HG02678 (cell line): ENCODE data around the gene STAT5B.
"Not testable (repeated sequence)": the region's sequence is repeated elsewhere in the genome, so short reads cannot be mapped to it uniquely, and the experiment has no call there.

Source experiments
- ATAC-seq: cut with Tn5 transposase; IDR thresholded peaks from one replicate; pipeline ENCODE4 v1.9.1; 2021; ENCODE audit warnings: mild to moderate bottlenecking, moderate library complexity; ENCODE audit not compliant: unreplicated experiment

STAT5B gene

DNA sequence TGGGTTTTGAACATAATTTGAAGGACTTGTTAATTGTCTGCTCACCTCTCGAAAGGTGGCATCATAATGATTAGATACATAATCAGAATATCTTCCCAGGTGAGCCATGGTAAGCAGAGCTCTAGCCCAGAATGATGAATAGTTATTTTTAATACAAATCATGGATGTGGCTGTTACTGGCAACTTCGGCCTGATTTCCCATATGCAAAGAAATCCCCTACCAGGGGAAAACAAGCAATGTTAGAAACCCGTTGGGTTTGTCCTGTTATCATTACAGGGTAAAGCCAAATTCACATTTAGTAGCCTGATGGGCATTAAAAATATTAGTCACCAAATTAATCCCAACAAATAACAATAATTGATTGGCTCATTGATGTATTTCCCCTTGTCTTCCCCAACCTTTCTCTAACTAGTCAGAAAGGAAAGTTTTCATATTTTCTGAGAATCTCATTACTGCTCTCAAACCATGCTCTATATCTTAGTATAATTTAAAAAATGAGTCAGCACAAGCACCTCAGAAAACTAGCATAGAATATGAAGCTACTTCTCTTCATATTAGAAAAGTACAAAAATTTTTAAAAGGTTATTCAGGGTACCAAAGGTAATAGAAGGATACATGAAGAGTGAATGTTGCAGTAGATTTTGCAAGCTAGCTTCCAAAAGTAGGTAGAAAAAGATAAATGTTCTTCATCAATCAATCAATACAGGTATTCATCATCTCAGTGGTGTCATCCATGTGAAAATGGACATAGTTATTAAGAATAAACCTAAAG is 5.0 kb downstream of the STAT5B start:
- no peak for ATAC-seq

DNA sequence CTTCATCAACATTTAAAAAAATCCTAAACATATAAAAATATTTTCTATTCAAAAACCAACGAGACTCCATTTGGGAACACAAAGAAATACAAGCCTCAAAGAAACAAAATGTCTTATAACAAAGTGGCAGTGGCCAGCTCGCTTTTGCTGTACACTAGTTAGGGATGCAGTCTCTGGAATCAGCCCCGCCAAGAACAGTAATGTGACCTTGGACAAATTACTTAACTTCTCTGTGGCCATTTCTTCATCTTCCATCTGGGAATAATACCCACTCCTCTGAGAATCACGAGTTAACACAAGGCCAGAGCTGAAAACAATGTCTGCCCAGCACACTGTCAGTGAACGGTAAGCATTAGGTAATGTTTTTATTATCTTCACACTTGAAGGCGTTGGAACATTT is 5.6 kb downstream of the STAT5B start:
- no peak for ATAC-seq

DNA sequence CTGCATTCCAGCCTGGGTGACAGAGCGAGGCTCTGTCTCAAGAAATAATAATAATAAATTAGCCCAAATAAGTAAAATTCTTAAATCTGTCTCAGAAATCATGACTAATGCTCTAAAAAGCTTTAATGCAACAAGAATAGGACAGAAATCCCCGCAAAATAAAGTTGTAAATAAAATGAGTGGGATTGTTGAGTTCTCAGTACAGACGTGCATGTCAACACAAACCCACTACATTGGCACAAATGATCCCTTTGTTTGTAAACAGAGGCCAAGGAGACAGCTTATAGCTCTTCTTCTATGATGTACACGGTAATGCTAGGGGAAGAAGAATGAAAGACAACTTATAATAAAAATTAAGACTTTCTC is 6.0 kb downstream of the STAT5B start:
- ATAC-seq = no peak

DNA sequence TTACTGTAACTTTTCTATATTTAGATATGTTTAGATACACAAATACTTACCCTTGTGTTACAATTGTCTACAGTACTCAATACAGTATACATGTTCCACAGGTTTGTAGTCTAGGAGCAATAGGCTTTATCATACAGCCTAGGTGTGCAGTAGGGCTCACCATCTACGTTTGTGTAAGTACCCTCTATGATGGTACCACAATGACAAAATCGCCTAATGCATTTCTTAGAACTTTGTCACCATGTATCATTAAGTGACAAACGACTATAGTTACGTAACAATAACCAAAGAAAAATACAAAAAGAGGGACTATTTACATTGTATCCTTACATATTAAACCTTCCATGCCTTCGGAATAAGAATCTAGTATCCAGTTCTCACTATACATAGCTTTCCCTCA is 8.0 kb downstream of the STAT5B start:
- no peak for ATAC-seq

DNA sequence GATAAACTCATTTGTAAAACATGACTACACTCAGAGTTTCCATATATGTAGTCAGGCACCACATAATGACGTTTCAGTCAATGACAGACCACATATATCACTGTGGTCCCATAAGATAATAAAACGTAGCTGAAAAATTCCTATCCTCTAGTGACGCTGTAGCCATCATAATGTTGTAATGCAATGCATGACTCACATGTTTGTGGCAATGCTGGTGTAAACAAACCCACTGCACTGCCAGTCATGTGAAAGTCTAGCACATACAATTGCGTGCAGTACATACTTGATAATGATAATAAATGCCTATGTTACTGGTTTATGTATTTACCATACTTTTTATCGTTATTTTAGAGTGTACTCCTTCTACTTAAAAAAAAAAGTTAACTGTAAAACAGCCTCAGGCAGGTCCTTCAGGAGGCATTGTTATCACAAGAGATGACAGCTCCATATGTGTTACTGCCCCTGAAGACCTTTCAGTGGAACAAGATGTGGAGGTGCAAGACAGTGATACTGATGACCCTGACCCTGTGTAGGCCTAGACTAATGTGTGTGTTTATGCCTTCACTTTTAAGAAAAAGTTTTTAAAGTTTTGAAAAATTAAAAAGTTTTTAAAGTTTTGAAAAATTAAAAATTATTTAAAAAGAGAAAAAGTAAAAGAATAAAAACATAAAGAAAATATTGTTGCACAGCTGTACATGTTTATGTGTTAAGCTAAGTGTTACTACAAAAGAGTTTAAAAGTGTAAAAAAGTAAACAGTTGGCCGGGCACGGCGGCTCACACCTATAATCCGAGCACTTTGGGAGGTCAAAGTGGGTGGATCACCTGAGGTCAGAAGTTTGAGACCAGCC is 9.0 kb downstream of the STAT5B start:
- no peak for ATAC-seq

DNA sequence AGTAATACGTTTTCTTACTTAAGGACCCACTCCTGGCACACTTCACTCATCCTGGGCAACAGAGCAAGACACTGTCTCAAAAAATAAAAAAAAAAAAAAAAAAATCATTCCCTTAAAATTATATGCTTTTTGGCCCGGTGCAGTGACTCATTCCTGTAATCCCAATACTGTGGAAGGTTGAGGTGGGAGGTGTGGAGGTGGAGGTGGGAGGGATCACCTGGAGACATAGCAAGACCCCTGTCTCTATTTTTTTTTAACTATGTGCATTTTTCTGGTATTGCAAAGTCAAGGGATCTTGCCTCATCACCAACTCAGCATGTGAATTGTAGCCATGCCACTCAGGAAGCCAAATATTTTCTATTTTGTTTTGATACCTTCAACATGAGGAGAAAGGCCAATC is 9.7 kb downstream of the STAT5B start:
- no peak for ATAC-seq

DNA sequence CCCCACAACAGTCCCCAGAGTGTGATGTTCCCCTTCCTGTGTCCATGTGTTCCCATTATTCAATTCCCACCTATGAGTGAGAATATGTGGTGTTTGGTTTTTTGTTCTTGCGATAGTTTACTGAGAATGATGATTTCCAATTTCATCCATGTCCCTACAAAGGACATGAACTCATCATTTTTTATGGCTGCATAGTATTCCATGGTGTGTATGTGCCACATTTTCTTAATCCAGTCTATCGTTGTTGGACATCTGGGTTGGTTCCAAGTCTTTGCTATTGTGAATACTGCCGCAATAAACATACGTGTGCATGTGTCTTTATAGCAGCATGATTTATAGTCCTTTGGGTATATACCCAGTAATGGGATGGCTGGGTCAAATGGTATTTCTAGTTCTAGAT is 11.8 kb downstream of the STAT5B start:
- not testable (repeated sequence) for ATAC-seq

DNA sequence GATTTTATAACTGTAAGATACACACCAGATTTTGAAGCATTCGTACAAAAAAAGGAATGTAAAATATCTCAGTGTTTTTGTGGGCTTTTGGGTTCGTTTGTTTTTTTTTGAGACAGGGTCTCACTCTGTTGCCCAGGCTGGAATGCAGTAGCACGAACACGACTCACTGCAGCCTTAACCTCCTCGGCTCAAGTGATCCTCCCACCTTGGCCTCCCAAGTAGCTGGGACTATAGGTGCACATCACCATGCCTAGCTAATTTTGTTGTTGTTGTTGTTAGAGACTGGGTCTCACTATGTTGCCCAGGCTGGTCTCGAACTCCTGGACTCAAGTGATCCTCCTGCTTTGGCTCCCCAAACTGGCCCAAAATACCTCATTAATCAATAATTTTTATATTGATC is 15.9 kb downstream of the STAT5B start:
- ATAC-seq = no peak

DNA sequence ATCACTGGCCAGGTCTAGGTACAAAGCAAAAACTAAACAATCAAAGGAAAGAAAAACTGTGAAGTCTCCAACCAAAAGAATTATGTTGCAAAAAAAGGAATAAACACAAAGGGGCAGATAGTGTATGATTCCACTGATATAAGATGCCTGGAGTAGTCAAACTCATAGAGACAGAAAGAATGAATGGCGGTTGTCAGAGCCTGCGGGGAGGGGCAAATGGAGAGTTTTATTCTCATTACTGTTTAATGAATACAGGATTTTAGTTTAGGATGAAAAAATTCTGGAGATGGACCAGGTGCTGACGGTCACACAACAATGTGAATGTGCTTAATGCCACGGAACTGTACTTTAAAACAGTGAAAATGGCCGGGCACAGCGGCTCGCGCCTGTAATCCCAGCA is 20.7 kb downstream of the STAT5B start:
- no peak for ATAC-seq

DNA sequence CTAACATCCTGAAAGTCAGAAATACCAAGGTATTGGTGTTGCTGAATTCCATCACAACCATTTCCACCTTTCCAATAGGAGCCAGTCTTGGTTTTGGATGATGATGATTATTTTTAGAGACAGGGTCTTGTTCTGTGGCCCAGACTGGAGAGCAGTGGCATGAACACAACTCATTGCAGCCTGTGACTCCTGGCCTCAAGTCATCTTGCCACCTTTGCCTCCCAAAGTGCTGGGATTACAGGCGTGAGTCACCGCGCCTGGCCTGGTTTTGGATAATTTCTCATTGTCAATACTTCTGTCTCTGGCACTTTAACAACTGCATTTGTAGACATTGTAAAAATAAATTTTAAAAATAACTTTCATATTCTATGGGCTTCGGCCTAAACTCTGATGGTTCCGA is 22.6 kb downstream of the STAT5B start:
- no peak for ATAC-seq

DNA sequence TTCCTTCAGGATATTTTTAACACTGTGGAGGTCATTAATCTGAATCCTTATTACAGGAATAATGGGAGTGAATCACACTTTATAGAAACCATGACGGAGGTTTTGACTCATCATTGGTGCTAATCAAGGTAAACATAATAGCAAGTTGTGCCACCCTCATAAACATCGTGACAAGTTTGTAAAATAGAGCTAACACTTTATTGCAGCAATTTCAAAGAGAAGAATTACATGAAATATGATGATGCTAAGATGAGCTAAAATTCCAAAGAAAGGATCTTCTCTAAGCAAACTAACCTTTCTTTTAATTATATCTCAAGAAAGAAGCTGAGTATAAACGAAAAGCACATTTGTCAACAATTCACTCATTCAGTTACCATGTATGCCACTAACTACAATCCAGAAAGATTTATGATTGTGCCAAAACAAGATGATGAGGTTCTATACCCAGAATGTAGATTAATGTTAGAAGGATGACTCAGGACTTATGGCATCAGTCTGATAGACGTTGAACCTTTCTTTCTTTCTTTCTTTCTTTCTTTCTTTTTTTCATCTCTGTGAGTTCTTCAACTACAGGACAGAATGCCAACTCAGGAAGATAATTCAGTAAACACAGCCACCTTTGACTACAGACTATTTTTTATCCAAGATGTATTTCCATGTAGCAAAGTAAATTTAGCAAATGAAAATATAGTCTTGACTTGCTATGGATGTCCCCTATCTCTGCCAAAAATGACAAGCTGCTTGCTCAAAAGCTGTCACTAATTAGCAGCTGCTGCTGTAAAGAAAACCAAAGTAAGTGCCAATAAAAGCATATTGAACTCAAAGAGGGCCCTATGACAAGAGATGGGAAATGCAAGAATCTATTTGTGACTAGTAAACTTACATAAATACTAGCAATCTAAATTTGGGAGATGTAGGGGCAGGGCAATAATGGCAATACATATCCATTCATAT is 23.3 kb downstream of the STAT5B start:
- ATAC-seq = no peak

DNA sequence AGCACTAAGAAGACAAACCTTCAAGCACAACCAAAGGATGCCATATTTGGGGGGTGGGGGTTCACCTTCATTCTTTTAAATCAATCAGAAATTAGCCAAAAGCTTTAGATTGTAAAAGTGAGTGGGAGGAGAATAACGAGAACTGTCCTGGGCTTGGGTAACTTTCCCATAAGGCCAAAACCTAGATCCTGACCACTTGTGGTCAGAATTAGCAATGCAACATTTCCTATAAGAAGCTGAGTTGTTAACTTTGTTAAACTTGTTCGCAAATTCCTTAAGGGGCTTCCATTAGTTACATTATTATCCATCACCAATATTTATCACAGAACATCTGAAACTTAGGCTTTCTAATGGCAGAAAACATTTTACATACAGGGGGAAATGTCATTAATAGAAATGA is 25.1 kb downstream of the STAT5B start:
- no peak for ATAC-seq

DNA sequence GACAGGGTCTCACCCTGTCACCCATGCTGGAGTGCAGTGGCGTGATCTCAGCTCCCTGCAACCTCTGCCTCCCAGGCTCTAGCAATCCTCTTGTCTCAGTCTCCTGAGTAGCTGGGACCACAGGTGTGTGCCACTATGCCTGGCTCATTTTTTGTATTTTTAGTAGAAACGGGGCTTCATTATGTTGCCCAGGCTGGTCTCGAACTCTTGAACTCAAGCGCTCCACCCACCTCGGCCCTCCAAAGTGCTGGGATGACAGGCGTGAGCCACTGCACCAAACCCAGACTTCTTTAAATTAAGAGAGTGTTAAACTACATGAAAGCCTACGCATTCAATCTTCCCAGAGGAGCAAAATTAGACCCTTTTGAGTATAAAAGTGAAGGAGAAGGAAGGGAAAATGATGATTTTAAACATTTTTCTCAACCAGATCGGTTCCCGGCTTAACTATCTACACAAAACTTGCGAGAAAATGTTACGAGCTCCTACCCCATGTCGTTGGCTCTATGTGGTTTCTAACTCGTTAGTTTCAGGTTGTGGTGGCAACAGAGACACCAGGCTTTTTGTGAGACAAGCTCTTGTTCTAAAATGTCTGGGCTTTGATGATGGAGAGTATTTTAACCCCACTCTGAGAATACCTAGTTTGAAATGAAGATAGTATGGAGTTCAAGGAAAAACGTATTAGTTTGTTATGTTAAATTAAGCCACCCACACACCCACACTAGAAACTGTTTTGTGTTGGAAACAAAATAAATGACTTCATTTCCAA is 26.3 kb downstream of the STAT5B start:
- ATAC-seq = no peak

DNA sequence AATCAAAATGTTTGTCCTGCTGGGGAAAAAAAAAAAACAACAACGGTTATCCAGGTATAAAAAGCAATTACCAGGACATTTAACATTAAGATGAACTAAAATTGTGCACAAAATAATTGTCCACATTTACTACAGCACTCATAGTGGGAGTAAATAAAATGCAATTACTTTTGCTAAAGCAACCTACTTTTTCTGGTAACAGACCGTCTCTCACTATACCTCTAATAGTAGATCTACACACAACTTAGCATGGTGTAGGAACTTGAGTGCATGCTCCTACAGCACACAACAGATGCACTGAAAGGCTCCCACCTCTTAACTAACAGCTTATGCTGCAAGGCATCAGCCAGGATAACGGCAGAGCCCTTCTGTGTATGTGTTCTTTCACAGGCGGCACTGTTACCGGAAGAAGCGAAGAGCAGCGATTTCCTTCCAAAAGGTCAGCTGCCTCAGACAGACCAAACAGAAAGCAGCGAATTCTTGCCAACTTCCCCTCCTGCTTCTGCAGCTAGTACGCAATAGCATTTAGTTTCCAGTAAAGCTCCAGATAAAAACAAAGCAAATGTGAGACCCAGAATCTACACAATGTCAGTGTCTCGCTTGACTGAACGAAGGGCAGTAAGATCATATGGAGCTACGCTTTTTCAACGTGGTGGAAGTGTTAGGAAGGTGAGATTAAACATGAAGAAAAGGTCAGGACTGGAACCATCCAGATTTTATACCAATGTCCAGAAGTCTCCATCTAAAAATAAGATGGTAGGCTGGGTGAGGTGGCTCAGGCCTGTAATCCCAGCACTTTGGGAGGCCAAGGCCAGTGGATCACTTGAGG is 27.6 kb downstream of the STAT5B start:
- peak; percentile 77 for ATAC-seq

DNA sequence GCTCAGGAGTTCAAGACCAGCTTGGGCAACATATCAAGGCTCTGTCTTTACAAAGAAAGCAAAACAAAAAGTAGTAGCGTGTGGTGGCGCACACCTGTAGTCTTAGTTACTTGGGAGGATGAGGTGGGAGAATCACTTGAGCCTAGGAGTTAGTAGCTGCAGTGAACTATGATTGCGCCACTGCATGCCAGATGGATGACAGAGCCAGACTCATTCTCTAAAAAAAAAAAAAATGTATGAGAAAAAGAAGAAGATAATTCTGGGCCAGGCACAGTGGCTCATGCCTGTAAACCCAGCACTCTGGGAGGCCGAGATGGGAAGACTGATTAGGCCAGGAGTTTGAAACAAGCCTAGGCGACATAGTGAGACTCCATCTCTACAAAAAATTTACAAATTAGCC is 28.5 kb downstream of the STAT5B start:
- ATAC-seq = no peak

DNA sequence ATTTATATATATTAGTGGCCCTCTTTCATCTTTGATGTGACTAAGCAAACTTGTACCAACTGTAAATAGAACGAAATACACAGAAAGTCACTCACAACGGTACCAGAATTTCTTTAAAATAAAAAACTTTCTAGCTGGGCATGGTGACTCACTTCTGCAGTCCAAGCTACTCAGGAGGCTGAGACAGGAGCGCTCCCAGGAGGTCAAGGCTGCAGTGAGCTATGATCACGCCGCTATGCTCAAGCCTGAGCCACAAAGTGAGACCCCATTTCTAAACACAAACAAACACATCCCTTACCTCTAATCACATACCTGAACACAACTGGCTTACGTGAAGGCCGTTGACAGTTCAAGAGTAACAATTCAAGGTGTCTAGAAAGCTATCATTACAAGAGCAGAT is 29.7 kb downstream of the STAT5B start:
- no peak for ATAC-seq

DNA sequence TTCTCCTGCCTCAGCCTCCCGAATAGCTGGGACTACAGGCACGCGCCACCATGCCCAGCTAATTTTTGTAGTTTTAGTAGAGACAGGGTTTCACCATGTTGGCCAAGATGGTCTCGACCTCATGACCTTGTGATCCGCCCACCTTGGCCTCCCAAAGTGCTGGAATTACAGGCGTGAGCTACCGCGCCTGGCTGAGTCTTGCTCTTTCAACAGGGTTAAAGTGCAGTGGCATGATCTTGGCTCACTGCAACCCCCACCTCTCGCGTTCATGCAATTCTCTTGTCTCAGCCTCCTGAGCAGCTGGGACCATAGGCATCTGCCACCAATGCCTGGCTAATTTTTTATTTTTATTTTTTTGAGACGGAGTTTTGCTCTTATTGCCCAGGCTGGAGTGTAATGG is 31.0 kb downstream of the STAT5B start:
- not testable (repeated sequence) for ATAC-seq

DNA sequence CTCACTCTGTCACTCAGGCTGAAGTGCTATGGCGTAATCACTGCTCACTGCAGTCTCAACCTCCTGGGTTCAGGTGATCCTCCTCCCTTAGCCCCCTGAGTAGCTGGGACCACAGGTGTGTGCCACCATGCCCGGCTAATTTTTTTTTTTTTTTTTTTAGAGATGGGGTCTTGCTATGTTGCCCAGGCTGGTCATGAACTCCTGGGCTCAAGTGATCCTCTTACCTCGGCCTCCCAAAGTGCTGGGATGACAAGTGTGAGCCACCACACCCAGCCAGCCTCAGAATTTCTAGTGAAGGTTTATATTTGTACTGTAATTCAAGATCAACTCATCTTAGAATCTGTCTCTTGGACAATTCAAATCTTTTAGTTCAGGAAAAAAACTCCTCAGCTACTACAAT is 32.1 kb downstream of the STAT5B start:
- not testable (repeated sequence) for ATAC-seq

DNA sequence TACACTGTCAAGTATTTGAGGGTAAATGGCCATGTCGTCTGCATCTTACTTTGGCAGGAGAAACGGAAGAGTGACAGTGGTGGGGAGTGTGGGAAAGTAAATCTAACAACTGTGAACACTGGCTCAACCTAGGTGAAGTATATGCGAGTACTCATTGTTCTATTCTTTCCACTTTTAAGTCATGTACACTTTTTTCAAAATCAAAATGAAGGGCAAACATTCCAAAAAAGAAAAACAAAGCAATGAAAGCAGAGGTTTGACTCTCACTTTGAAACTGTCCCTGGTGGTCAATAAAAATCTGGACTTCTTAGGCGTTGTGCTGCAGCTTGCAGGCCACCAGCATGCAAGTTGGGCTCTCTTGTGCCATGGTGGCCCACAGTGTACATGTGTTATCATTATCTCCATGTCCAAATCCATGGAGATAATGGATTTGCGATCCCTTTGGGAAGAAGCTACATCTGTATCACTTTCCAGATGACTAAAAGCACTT is 32.7 kb downstream of the STAT5B start:
- no peak for ATAC-seq
